GM12892 (cell line): ENCODE results near the gene AP3S2.
"Not testable (repeated sequence)": the region's sequence is repeated elsewhere in the genome, so short reads cannot be mapped to it uniquely, and the experiment has no call there.

Source experiments
- DNase-seq: peaks from one replicate; pipeline ENCODE4 v3.0.0; 2011; ENCODE audit not compliant: insufficient read length
- FAIRE-seq: peaks from 2 replicates; lab custom pipeline; 2011; peaks lifted over from hg19 to GRCh38; lab: Jason Lieb, UNC
- POLR2A ChIP-seq: IDR thresholded peaks from 2 replicates; pipeline ENCODE4 v1.6.1; 2011; ENCODE audit warnings: low read depth, low read length, control low read depth
- POLR2AphosphoS5 ChIP-seq: IDR thresholded peaks from 2 replicates; pipeline ENCODE4 v1.6.1; 2011; ENCODE audit warnings: low read depth, low read length, control low read depth
- TAF1 ChIP-seq: IDR thresholded peaks from 2 replicates; pipeline ENCODE4 v1.6.1; 2011; ENCODE audit warnings: low read depth, mild to moderate bottlenecking, control low read depth, low read length, borderline replicate concordance

AP3S2 gene

GRCh38 chr15:89835176-89835564 is 58.6 kb downstream of the AP3S2 start:
- TF ChIP-seq POLR2A (no peak), TAF1 (no peak), POLR2AphosphoS5 (no peak)
- DNase-seq (no peak), FAIRE-seq (no peak)

GRCh38 chr15:89834465-89835175 is 59.2 kb downstream of the AP3S2 start:
- not testable (repeated sequence) for FAIRE-seq, DNase-seq

- TF ChIP-seq POLR2AphosphoS5: no peak
- no peak for TF ChIP-seq TAF1
- TF ChIP-seq POLR2A: no peak
- FAIRE-seq: no peak
- no peak for DNase-seq
These were observed 59.8 kb downstream of the AP3S2 start for GRCh38 chr15:89833966-89834365.

- TF ChIP-seq POLR2A: no peak
- TF ChIP-seq TAF1: no peak
- TF ChIP-seq POLR2AphosphoS5: no peak
- FAIRE-seq: no peak
- DNase-seq: no peak
These were observed 63.2 kb downstream of the AP3S2 start for GRCh38 chr15:89830639-89831038.

- DNase-seq: no peak
- FAIRE-seq: no peak
- TF ChIP-seq POLR2AphosphoS5: no peak
- no peak for TF ChIP-seq TAF1
- TF ChIP-seq POLR2A: no peak
These were observed 64.0 kb downstream of the AP3S2 start for GRCh38 chr15:89829616-89830440.

GRCh38 chr15:89829161-89829560 is 64.6 kb downstream of the AP3S2 start:
- FAIRE-seq: no peak
- TF ChIP-seq POLR2AphosphoS5 (no peak), TAF1 (no peak), POLR2A (no peak)

GRCh38 chr15:89828281-89829145 is 65.3 kb downstream of the AP3S2 start:
- TF ChIP-seq POLR2AphosphoS5: no peak
- TF ChIP-seq TAF1: no peak
- no peak for TF ChIP-seq POLR2A
- DNase-seq (no peak), FAIRE-seq (no peak)

More at GRCh38 chr15:89829161-89829560, 64.6 kb downstream of the AP3S2 start:
- no peak for DNase-seq

GRCh38 chr15:89827829-89828228 is 66.0 kb downstream of the AP3S2 start:
- TF ChIP-seq POLR2A: no peak
- TF ChIP-seq TAF1: no peak
- TF ChIP-seq POLR2AphosphoS5: no peak
- DNase-seq (no peak), FAIRE-seq (no peak)

- TF ChIP-seq POLR2A (no peak), TAF1 (no peak), POLR2AphosphoS5 (no peak)
- DNase-seq: no peak
- FAIRE-seq: no peak
These were observed 66.8 kb downstream of the AP3S2 start for GRCh38 chr15:89826671-89827655.

GRCh38 chr15:89825271-89825940 is 68.4 kb downstream of the AP3S2 start:
- TF ChIP-seq TAF1 (no peak), POLR2A (no peak), POLR2AphosphoS5 (no peak)
- FAIRE-seq (no peak), DNase-seq (no peak)
